Prostate gland (tissue), 2 donors: ENCODE results near the gene TMTC2. TPM values are rescaled to one million over a fixed set of nuclear protein-coding genes. Genes with fewer than 3 reads are reported as not detected.

Source experiments
- DNase-seq: peaks from one replicate; pipeline ENCODE4 v3.0.0-alpha.2; 2019; ENCODE audit warnings: low spot score
- H3K27ac ChIP-seq, 2 donors: fragments of 200-600 bp; sonication (generic); 2 replicates each; pipeline ENCODE4 v1.5.1; 2017 to 2019
- H3K27me3 ChIP-seq: fragments of 200-600 bp; sonication (generic); replicated peaks from 2 replicates; pipeline ENCODE4 v1.5.1; 2019; ENCODE audit not compliant: insufficient read depth
- H3K36me3 ChIP-seq, 2 donors: fragments of 200-600 bp; sonication (generic); 1 replicate in 1 of 2; 2 replicates in 1 of 2; pipeline versions ENCODE4 v1.5.1 to v1.8.1; 2017 to 2019
- H3K4me1 ChIP-seq: fragments of 200-600 bp; sonication (generic); replicated peaks from 2 replicates; pipeline ENCODE4 v1.5.1; 2019
- H3K4me3 ChIP-seq, 2 donors: fragments of 200-600 bp; sonication (generic); 2 replicates each; pipeline ENCODE4 v1.5.1; 2017 to 2019
- H3K9me3 ChIP-seq: fragments of 200-600 bp; sonication (generic); 2 replicates; pipeline ENCODE4 v1.5.1; 2017
- CTCF ChIP-seq, 4 experiments: fragments of 200-600 bp in 2 of 4; fragments of 450-650 bp in 2 of 4; sonication (generic) in 2 of 4; IDR thresholded peaks; 1 replicate in 3 of 4; 2 replicates in 1 of 4; pipeline ENCODE4 v1.5.1; 2016 to 2019; ENCODE audit warnings: antibody characterized with exemption in 4 of 4, mild to moderate bottlenecking in 2 of 4, moderate library complexity in 2 of 4
- POLR2A ChIP-seq: fragments of 450-650 bp; IDR thresholded peaks from one replicate; pipeline ENCODE4 v1.6.1; 2016; ENCODE audit warnings: antibody characterized with exemption, mild to moderate bottlenecking
- POLR2AphosphoS5 ChIP-seq: sonication (generic); formaldehyde crosslinking; IDR thresholded peaks from one replicate; pipeline ENCODE4 v1.6.1; 2017; ENCODE audit warnings: antibody characterized with exemption
- WGBS: methylation state at CpG from one replicate; pipeline ENCODE4 v1.1.5; 2018; 5-methylcytosine and 5-hydroxymethylcytosine counted together
- intact Hi-C: fragments of 100-400 bp; cut with DNase I; formaldehyde crosslinking; loops from one replicate; pipeline ENCODE4 v1.14.2; 2022
- total RNA-seq, 2 donors: library from RNA; depleted of rRNA; stranded (reverse); fragments of >200 nt; gene quantifications; one replicate each; pipeline ENCODE4 v1.1.0, GENCODE V29; 2016

The TMTC2 gene
- total RNA-seq, 2 donors from 2014 or later, result 19.0 to 30.7 TPM

- no peaks in the 10 kb centered on the region for H3K4me1 ChIP-seq
- no peaks in the 10 kb centered on the region for H3K9me3 ChIP-seq
- no peak overlapping the region for H3K27ac ChIP-seq
- 75% methylated on average over 4 of the region's 4 CpGs for WGBS
- no peaks in the 10 kb centered on the region for H3K27me3 ChIP-seq
- TF ChIP-seq POLR2A (no peak), POLR2AphosphoS5 (no peak)
- H3K36me3 ChIP-seq, result no peaks in the 10 kb centered on the region
- H3K4me3 ChIP-seq, result no peak overlapping the region
- intact Hi-C loops, result no loop called here
- DNase-seq, result no peak
These were observed 470.9 kb downstream of the TMTC2 start for GRCh38 chr12:83157604-83158003.

- no peak overlapping the region for H3K27ac ChIP-seq
- H3K27me3 ChIP-seq, result no peaks in the 10 kb centered on the region
- intact Hi-C loops, result no loop called here
- 96% methylated on average over 5 of the region's 5 CpGs for whole genome bisulfite sequencing
- no peaks in the 10 kb centered on the region for H3K9me3 ChIP-seq
- no peak overlapping the region for H3K4me3 ChIP-seq
- no peaks in the 10 kb centered on the region for H3K4me1 ChIP-seq
- TF ChIP-seq POLR2AphosphoS5, result no peak
- TF ChIP-seq POLR2A, result no peak
- TF ChIP-seq CTCF (IDR thresholded peaks at IDR 0.05), result no peak
- no peaks in the 10 kb centered on the region for H3K36me3 ChIP-seq
- no peak for DNase-seq
These were observed 472.0 kb downstream of the TMTC2 start for GRCh38 chr12:83158613-83159207.

- no peak for TF ChIP-seq CTCF (IDR thresholded peaks at IDR 0.05)
- TF ChIP-seq POLR2AphosphoS5, result no peak
- no peak for TF ChIP-seq POLR2A
- H3K9me3 ChIP-seq, result no peaks in the 10 kb centered on the region
- no peak overlapping the region for H3K4me3 ChIP-seq
- DNase-seq, result no peak
- H3K27me3 ChIP-seq, result no peaks in the 10 kb centered on the region
- H3K4me1 ChIP-seq, result no peaks in the 10 kb centered on the region
- H3K36me3 ChIP-seq, result no peaks in the 10 kb centered on the region
- intact Hi-C loops, result no loop called here
- 90% methylated on average over 1 of the region's 1 CpG for WGBS
- no peak overlapping the region for H3K27ac ChIP-seq
These were observed 474.8 kb downstream of the TMTC2 start for GRCh38 chr12:83161456-83161855.

- intact Hi-C loops, result no loop called here
- Histone ChIP-seq H3K27ac (no peak overlapping the region), H3K4me1 (no peaks in the 10 kb centered on the region), H3K27me3 (no peaks in the 10 kb centered on the region), H3K36me3 (no peaks in the 10 kb centered on the region), H3K4me3 (no peak overlapping the region), H3K9me3 (no peaks in the 10 kb centered on the region)
- whole genome bisulfite sequencing, result 88% methylated on average over 1 of the region's 1 CpG
- no peak for TF ChIP-seq CTCF (IDR thresholded peaks at IDR 0.05)
- no peak for TF ChIP-seq POLR2AphosphoS5
- TF ChIP-seq POLR2A, result no peak
- no peak for DNase-seq
These were observed 482.0 kb downstream of the TMTC2 start for GRCh38 chr12:83168751-83169150.

- H3K27ac ChIP-seq, result no peak overlapping the region
- H3K4me1 ChIP-seq, result no peaks in the 10 kb centered on the region
- no peaks in the 10 kb centered on the region for H3K27me3 ChIP-seq
- intact Hi-C loops, result no loop called here
- DNase-seq, result no peak
- H3K9me3 ChIP-seq, result no peaks in the 10 kb centered on the region
- H3K36me3 ChIP-seq, result no peaks in the 10 kb centered on the region
- TF ChIP-seq POLR2A (no peak), POLR2AphosphoS5 (no peak)
- no peak overlapping the region for H3K4me3 ChIP-seq
- WGBS, result 92% methylated on average over 2 of the region's 2 CpGs
These were observed 485.7 kb downstream of the TMTC2 start for GRCh38 chr12:83172441-83172840.
